ENCODE results near the gene CD53.
"Not testable (repeated sequence)": the region's sequence is repeated elsewhere in the genome, so short reads cannot be mapped to it uniquely, and the experiment has no call there.

The CD53 gene

DNA sequence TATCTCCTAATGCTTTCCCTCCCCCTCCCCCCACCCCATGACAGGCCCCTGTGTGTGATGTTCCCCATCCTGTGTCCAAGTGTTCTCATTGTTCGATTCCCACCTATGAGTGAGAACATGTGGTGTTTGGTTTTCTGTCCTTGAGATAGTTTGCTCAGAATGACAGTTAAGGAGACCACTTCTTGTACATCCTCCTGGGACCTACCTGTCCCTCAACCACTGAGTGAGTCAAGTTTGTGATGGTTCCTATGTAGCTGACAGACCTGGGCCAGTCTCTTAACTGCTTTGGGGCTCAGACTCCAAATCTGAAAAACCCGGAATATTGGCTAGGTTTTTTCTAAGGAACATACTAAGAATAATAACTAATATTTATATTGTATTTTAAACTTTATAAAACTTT, 12.3 kb upstream of the CD53 start:
- not testable (repeated sequence) for H3K4me2 ChIP-seq (ENCODE audit: low read length, poor library complexity, severe bottlenecking); H3K9ac ChIP-seq (ENCODE audit: low read length); H2AFZ ChIP-seq (ENCODE audit: low read depth, low read length); H4K91ac ChIP-seq (ENCODE audit: low read length); H2BK120ac ChIP-seq (ENCODE audit: low read depth, low read length); H2BK12ac ChIP-seq (ENCODE audit: low read length in 2 of 2); H3K36me3 ChIP-seq (ENCODE audit: control insufficient read depth in 1 of 2, insufficient read depth in 2 of 2, low read depth in 1 of 2, low read length in 2 of 2); H3K23ac ChIP-seq (ENCODE audit: low read length in 2 of 2); H3K14ac ChIP-seq (ENCODE audit: low read length in 2 of 2); H3K4me3 ChIP-seq (ENCODE audit: insufficient read depth in 1 of 2, low read depth in 1 of 2, low read length in 2 of 2); DNase-seq; H2BK15ac ChIP-seq (ENCODE audit: low read depth, poor library complexity, severe bottlenecking); H3K4me1 ChIP-seq (ENCODE audit: control insufficient read depth, insufficient read depth, low read depth, low read length); H3K27me3 ChIP-seq (ENCODE audit: control insufficient read depth in 1 of 2, insufficient read depth in 1 of 2, low read length in 2 of 2); H3K9me3 ChIP-seq (ENCODE audit: control insufficient read depth, low read length); H3K27ac ChIP-seq (ENCODE audit: low read length, poor library complexity, severe bottlenecking); H2BK5ac ChIP-seq (ENCODE audit: low read depth, low read length, poor library complexity, severe bottlenecking); H3K79me1 ChIP-seq (replicated peaks; ENCODE audit: low read length, poor library complexity, severe bottlenecking); H4K8ac ChIP-seq (ENCODE audit: low read length); H2AK5ac ChIP-seq (ENCODE audit: low read length, severe bottlenecking); H3K4ac ChIP-seq (ENCODE audit: low read depth in 1 of 2, low read length in 2 of 2); H3K18ac ChIP-seq (ENCODE audit: low read depth in 1 of 2, low read length in 2 of 2)
- WGBS = no CpG with 5 or more reads among the region's 2 CpGs

DNA sequence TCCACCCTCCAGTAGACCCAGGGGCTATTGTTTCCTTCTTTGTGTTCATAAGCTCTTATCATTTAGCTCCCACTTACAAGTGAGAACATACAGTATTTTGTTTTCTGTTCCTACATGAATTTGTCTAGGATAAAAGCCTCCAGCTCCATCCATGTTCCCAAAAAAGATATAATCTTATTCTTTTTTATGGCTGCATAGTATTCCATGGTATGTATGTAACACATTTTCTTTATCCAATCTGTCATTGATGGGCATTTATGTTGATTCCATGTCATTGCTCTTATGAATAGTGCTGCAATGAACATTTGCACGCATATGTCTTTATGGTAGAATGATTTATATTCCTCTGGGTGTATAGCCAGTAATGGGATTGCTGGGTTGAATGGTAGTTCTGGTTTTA, 11.0 kb upstream of the CD53 start:
- WGBS = 58% methylated on average over 1 of the region's 1 CpG
- H3K14ac ChIP-seq (ENCODE audit: low read length in 2 of 2); H2AK5ac ChIP-seq (ENCODE audit: low read length, severe bottlenecking); H3K36me3 ChIP-seq (ENCODE audit: control insufficient read depth in 1 of 2, insufficient read depth in 2 of 2, low read depth in 1 of 2, low read length in 2 of 2); H3K4me2 ChIP-seq (ENCODE audit: low read length, poor library complexity, severe bottlenecking); H3K23ac ChIP-seq (ENCODE audit: low read length in 2 of 2); H2BK120ac ChIP-seq (ENCODE audit: low read depth, low read length); H4K8ac ChIP-seq (ENCODE audit: low read length); H3K4me3 ChIP-seq (ENCODE audit: insufficient read depth in 1 of 2, low read depth in 1 of 2, low read length in 2 of 2); H2AFZ ChIP-seq (ENCODE audit: low read depth, low read length); DNase-seq; H3K18ac ChIP-seq (ENCODE audit: low read depth in 1 of 2, low read length in 2 of 2); H4K91ac ChIP-seq (ENCODE audit: low read length); H3K79me1 ChIP-seq (replicated peaks; ENCODE audit: low read length, poor library complexity, severe bottlenecking); H2BK5ac ChIP-seq (ENCODE audit: low read depth, low read length, poor library complexity, severe bottlenecking); H3K9ac ChIP-seq (ENCODE audit: low read length); H2BK15ac ChIP-seq (ENCODE audit: low read depth, poor library complexity, severe bottlenecking); H3K4ac ChIP-seq (ENCODE audit: low read depth in 1 of 2, low read length in 2 of 2); H2BK12ac ChIP-seq (ENCODE audit: low read length in 2 of 2); H3K9me3 ChIP-seq (ENCODE audit: control insufficient read depth, low read length); H3K27ac ChIP-seq (ENCODE audit: low read length, poor library complexity, severe bottlenecking); H3K27me3 ChIP-seq (ENCODE audit: control insufficient read depth in 1 of 2, insufficient read depth in 1 of 2, low read length in 2 of 2); H3K4me1 ChIP-seq (ENCODE audit: control insufficient read depth, insufficient read depth, low read depth, low read length): not testable (repeated sequence)

DNA sequence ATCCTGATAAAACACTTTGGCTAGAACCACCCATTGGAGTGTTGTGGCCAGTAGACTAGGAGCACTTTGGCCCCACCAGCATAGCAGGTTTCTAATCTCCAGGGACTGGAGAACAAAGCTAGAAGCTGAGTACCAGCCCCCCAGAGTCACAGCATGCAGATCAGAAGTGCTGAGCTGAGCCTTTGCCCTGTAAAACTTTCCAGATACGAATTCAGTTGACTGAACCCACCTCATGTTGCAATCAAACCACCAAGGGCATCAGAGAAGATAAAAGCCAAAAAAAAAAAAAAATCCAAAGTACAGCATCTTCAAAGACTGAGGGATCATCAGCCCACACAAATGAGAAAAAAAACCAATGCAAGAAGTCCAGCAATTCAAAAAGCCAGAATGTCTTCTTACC, 8.7 kb upstream of the CD53 start:
- no peak overlapping the region for H3K4me3 ChIP-seq (ENCODE audit: insufficient read depth in 1 of 2, low read depth in 1 of 2, low read length in 2 of 2)
- H3K4ac ChIP-seq (ENCODE audit: low read depth in 1 of 2, low read length in 2 of 2) = no peak overlapping the region
- no peak overlapping the region for H3K18ac ChIP-seq (ENCODE audit: low read depth in 1 of 2, low read length in 2 of 2)
- H3K79me1 ChIP-seq (replicated peaks; ENCODE audit: low read length, poor library complexity, severe bottlenecking) = no peaks in the 10 kb centered on the region
- no peaks in the 10 kb centered on the region for H3K4me1 ChIP-seq (ENCODE audit: control insufficient read depth, insufficient read depth, low read depth, low read length)
- 13% methylated on average over 1 of the region's 1 CpG for WGBS
- no peak overlapping the region for H2BK120ac ChIP-seq (ENCODE audit: low read depth, low read length)
- no peak overlapping the region for H3K4me2 ChIP-seq (ENCODE audit: low read length, poor library complexity, severe bottlenecking)
- H3K14ac ChIP-seq (ENCODE audit: low read length in 2 of 2) = no peak overlapping the region
- no peaks in the 10 kb centered on the region for H3K36me3 ChIP-seq (ENCODE audit: control insufficient read depth in 1 of 2, insufficient read depth in 2 of 2, low read depth in 1 of 2, low read length in 2 of 2)
- no peak overlapping the region for H2BK5ac ChIP-seq (ENCODE audit: low read depth, low read length, poor library complexity, severe bottlenecking)
- H3K9me3 ChIP-seq (ENCODE audit: control insufficient read depth, low read length) = peaks cover 11% of the 10 kb centered on the region
- H2BK12ac ChIP-seq (ENCODE audit: low read length in 2 of 2) = no peak overlapping the region
- no peak overlapping the region for H2AK5ac ChIP-seq (ENCODE audit: low read length, severe bottlenecking)
- H3K27ac ChIP-seq (ENCODE audit: low read length, poor library complexity, severe bottlenecking) = no peak overlapping the region
- no peak overlapping the region for H3K23ac ChIP-seq (ENCODE audit: low read length in 2 of 2)
- no peak overlapping the region for H4K91ac ChIP-seq (ENCODE audit: low read length)
- no peaks in the 10 kb centered on the region for H3K27me3 ChIP-seq (ENCODE audit: control insufficient read depth in 1 of 2, insufficient read depth in 1 of 2, low read length in 2 of 2)
- H4K8ac ChIP-seq (ENCODE audit: low read length) = no peak overlapping the region
- no peak for DNase-seq
- no peak overlapping the region for H3K9ac ChIP-seq (ENCODE audit: low read length)
- H2BK15ac ChIP-seq (ENCODE audit: low read depth, poor library complexity, severe bottlenecking) = no peak overlapping the region
- H2AFZ ChIP-seq (ENCODE audit: low read depth, low read length) = no peak overlapping the region

DNA sequence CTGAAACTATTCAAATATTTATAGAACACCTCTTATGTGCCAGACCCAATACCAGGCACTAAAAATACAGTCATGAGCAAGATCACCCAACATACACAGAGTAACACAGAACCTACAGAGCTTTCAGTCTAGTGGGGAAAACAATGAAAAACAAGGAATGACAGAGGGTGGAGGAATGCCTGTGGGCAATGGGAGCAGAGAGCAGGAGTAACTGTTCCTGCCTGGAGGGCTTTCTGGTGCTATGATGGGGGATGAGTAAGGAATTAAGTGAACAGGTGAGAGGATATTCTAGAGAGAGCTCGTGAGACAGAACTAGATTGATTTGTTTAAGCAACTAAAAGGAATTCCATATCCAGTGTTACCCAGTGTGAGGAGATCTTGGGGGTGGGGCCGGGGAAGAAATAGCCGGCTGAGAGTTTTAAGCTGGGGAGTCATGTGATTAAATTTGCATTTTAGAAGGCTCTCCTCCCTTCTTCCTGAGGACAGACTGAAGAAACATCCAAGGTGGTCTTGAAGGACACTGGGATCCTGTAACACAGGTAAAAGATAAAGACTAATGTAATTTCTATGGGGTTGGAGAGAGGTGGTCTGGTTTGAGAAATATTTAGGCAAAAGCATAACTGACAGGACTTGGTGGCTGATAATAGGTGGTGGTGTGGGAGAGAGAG, 2.1 kb upstream of the CD53 start:
- no peak overlapping the region for H2AFZ ChIP-seq (ENCODE audit: low read depth, low read length)
- H3K4me3 ChIP-seq (ENCODE audit: insufficient read depth in 1 of 2, low read depth in 1 of 2, low read length in 2 of 2) = no peak overlapping the region
- H4K8ac ChIP-seq (ENCODE audit: low read length) = no peak overlapping the region
- no peak for DNase-seq
- peaks cover 9% of the 10 kb centered on the region for H3K9me3 ChIP-seq (ENCODE audit: control insufficient read depth, low read length)
- H3K14ac ChIP-seq (ENCODE audit: low read length in 2 of 2) = no peak overlapping the region
- H3K27me3 ChIP-seq (ENCODE audit: control insufficient read depth in 1 of 2, insufficient read depth in 1 of 2, low read length in 2 of 2) = no peaks in the 10 kb centered on the region
- H2AK5ac ChIP-seq (ENCODE audit: low read length, severe bottlenecking) = no peak overlapping the region
- H2BK5ac ChIP-seq (ENCODE audit: low read depth, low read length, poor library complexity, severe bottlenecking) = no peak overlapping the region
- H3K23ac ChIP-seq (ENCODE audit: low read length in 2 of 2) = no peak overlapping the region
- no peak overlapping the region for H3K9ac ChIP-seq (ENCODE audit: low read length)
- H3K18ac ChIP-seq (ENCODE audit: low read depth in 1 of 2, low read length in 2 of 2) = no peak overlapping the region
- H4K91ac ChIP-seq (ENCODE audit: low read length) = no peak overlapping the region
- H2BK12ac ChIP-seq (ENCODE audit: low read length in 2 of 2) = no peak overlapping the region
- H2BK15ac ChIP-seq (ENCODE audit: low read depth, poor library complexity, severe bottlenecking) = no peak overlapping the region
- no peaks in the 10 kb centered on the region for H3K79me1 ChIP-seq (replicated peaks; ENCODE audit: low read length, poor library complexity, severe bottlenecking)
- H3K36me3 ChIP-seq (ENCODE audit: control insufficient read depth in 1 of 2, insufficient read depth in 2 of 2, low read depth in 1 of 2, low read length in 2 of 2) = no peaks in the 10 kb centered on the region
- H2BK120ac ChIP-seq (ENCODE audit: low read depth, low read length) = no peak overlapping the region
- H3K4ac ChIP-seq (ENCODE audit: low read depth in 1 of 2, low read length in 2 of 2) = no peak overlapping the region
- no peak overlapping the region for H3K27ac ChIP-seq (ENCODE audit: low read length, poor library complexity, severe bottlenecking)
- 37% methylated on average over 3 of the region's 3 CpGs for WGBS
- H3K4me2 ChIP-seq (ENCODE audit: low read length, poor library complexity, severe bottlenecking) = no peak overlapping the region
- H3K4me1 ChIP-seq (ENCODE audit: control insufficient read depth, insufficient read depth, low read depth, low read length) = no peaks in the 10 kb centered on the region
